Spleen (tissue), 11 donors: Measurements from ENCODE around the gene STX12. TPM values are rescaled to one million over a fixed set of nuclear protein-coding genes. Genes with fewer than 3 reads are reported as not detected.
A peak's percentile ranks its signal among the peaks of the same experiment; 100 is the strongest.

ENCODE experiments used
- DNase-seq: peaks from one replicate; pipeline ENCODE4 v3.0.0-alpha.2; 2020
- H3K27ac ChIP-seq, 8 donors: fragments of 200-600 bp; sonication (generic) in 7 of 8; 1 replicate in 4 of 8; 2 replicates in 4 of 8; pipeline versions ENCODE4 v1.5.0 to v1.8.0; 2016 to 2021; ENCODE audit warnings: inconsistent platforms in 4 of 8, mild to moderate bottlenecking in 4 of 8, moderate library complexity in 1 of 8
- H3K27me3 ChIP-seq, 7 donors: fragments of 200-600 bp; sonication (generic) in 6 of 7; replicated peaks in 1 of 7; 1 replicate in 4 of 7; 2 replicates in 3 of 7; pipeline versions ENCODE4 v1.5.0 to v1.8.0; 2016 to 2021; ENCODE audit warnings: inconsistent platforms in 3 of 7, mild to moderate bottlenecking in 1 of 7
- H3K36me3 ChIP-seq, 6 donors: fragments of 200-600 bp; sonication (generic) in 5 of 6; 1 replicate in 4 of 6; 2 replicates in 2 of 6; pipeline versions ENCODE4 v1.5.0 to v1.8.0; 2016 to 2021; ENCODE audit warnings: inconsistent platforms in 2 of 6
- H3K4me1 ChIP-seq, 6 donors: fragments of 200-600 bp; sonication (generic) in 5 of 6; 1 replicate in 3 of 6; 2 replicates in 3 of 6; pipeline versions ENCODE4 v1.5.0 to v1.8.0; 2016 to 2021; ENCODE audit warnings: inconsistent platforms in 3 of 6
- H3K4me3 ChIP-seq, 8 donors: fragments of 200-600 bp; sonication (generic) in 7 of 8; 1 replicate in 4 of 8; 2 replicates in 4 of 8; pipeline versions ENCODE4 v1.5.0 to v1.8.0; 2016 to 2021; ENCODE audit warnings: inconsistent platforms in 4 of 8, mild to moderate bottlenecking in 4 of 8, moderate library complexity in 2 of 8
- H3K9me3 ChIP-seq, 8 donors: fragments of 200-600 bp; sonication (generic) in 7 of 8; 1 replicate in 4 of 8; 2 replicates in 4 of 8; pipeline versions ENCODE4 v1.5.0 to v1.8.0; 2016 to 2021; ENCODE audit warnings: inconsistent platforms in 4 of 8
- POLR2A ChIP-seq, 3 donors: fragments of 450-650 bp; IDR thresholded peaks; one replicate each; pipeline ENCODE4 v1.5.1; 2017; ENCODE audit warnings: antibody characterized with exemption in 3 of 3, mild to moderate bottlenecking in 1 of 3
- POLR2AphosphoS5 ChIP-seq, 3 donors: sonication (generic); formaldehyde crosslinking; IDR thresholded peaks; one replicate each; pipeline ENCODE4 v1.5.1; 2017; ENCODE audit warnings: antibody characterized with exemption in 3 of 3
- WGBS, 5 donors: extraction: QIAGEN DNeasy Blood & Tissue Kit in 3 of 5; methylation state at CpG; one replicate each; pipeline versions ENCODE4 v1.1.5 to v1.1.7; 2013 to 2018; 5-methylcytosine and 5-hydroxymethylcytosine counted together
- intact Hi-C: fragments of 100-400 bp; cut with DNase I; formaldehyde crosslinking; loops from one replicate; pipeline ENCODE4 v1.15.0; 2023; ENCODE audit warnings: low total_unique reads
- polyA plus RNA-seq, 3 donors: library from polyadenylated mRNA; stranded (reverse); fragments of 200-250 nt; gene quantifications; one replicate each; pipeline ENCODE4 v1.2.1, GENCODE V29; 2013
- total RNA-seq, 7 donors: library from RNA; depleted of rRNA in 3 of 7; stranded (reverse); fragments of >200 nt in 3 of 7; fragmentation: NEBNext Ultra II Directional in 4 of 7; extraction: Animal tissue kit (Norgen Biotek cat#: 25700) in 4 of 7; gene quantifications; one replicate each; pipeline versions ENCODE4 v1.1.0 to v1.2.1, GENCODE V29; 2016 to 2021
- TF ChIP-seq, protein P1 (sequence below), 11 experiments: fragments of 200-600 bp in 7 of 11; fragments of 450-650 bp in 4 of 11; sonication (generic) in 4 of 11; IDR thresholded peaks in 8 of 11; conservative IDR thresholded peaks in 3 of 11; 1 replicate in 7 of 11; 2 replicates in 4 of 11; pipeline versions ENCODE4 v1.4.0 to v1.8.0; 2016 to 2021; ENCODE audit warnings: antibody characterized with exemption in 11 of 11, inconsistent platforms in 4 of 11, mild to moderate bottlenecking in 1 of 11
- donor health status: healthy with polysubstance abuse.
- donor health status: DM: no; HTN: no; CAD: no; lungs with moderate emphysema.
- donor health status: DM: no; HTN: no; CAD: no.
- donor health status: Bipolar disorder and iron deficiency.
- donor health status: healthy.
- donor health status: DM: no; HTN: no; CAD: no.
- donor health status: DM: yes; HTN: yes; CAD: no.

STX12 gene
- total and polyA plus RNA-seq, 10 donors, result 17.7 to 88.1 (median 48.2) TPM

DNA sequence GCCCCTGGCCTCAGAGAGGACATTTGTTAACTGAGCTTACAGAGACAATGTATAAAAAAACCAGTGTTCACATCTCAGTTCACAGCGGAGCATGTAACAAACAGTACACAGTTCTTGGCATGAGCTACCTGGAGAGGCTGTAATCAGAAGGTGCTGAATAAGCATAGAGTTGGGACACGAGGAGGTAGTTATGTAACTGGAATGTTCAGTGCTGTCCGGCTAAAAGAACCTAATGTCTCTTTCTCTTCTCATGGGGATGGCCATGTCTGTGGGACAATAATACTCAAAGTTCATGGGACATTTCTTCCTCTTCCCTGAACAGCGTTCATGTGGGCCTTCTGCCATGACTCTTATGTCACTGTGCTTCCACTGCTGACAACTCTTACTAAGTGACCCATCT is 17.2 kb upstream of the STX12 start:
- Histone ChIP-seq H3K36me3 (peaks cover 0 to 100% (median 53%) of the 10 kb centered on the region in 6 donors), H3K27me3 (no peaks in the 10 kb centered on the region), H3K9me3 (no peaks in the 10 kb centered on the region), H3K27ac (peak overlapping the region in 1 of 8 donors; percentile 2), H3K4me3 (no peak overlapping the region), H3K4me1 (peaks cover 0 to 8% (median 0%) of the 10 kb centered on the region in 6 donors)
- TF ChIP-seq, protein P1, sequence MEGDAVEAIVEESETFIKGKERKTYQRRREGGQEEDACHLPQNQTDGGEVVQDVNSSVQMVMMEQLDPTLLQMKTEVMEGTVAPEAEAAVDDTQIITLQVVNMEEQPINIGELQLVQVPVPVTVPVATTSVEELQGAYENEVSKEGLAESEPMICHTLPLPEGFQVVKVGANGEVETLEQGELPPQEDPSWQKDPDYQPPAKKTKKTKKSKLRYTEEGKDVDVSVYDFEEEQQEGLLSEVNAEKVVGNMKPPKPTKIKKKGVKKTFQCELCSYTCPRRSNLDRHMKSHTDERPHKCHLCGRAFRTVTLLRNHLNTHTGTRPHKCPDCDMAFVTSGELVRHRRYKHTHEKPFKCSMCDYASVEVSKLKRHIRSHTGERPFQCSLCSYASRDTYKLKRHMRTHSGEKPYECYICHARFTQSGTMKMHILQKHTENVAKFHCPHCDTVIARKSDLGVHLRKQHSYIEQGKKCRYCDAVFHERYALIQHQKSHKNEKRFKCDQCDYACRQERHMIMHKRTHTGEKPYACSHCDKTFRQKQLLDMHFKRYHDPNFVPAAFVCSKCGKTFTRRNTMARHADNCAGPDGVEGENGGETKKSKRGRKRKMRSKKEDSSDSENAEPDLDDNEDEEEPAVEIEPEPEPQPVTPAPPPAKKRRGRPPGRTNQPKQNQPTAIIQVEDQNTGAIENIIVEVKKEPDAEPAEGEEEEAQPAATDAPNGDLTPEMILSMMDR (IDR thresholded peaks at IDR 0.05 in 8 of 11, conservative IDR thresholded peaks at IDR 0.05 in 3 of 11), result no peak
- TF ChIP-seq POLR2A (IDR thresholded peaks at IDR 0.05) (no peak), POLR2AphosphoS5 (IDR thresholded peaks at IDR 0.05) (no peak)
- WGBS, 5 donors, result 89 to 97% (median 95%) methylated on average over 4 of the region's 4 CpGs
- intact Hi-C loops, result no loop called here
- no peak for DNase-seq

DNA sequence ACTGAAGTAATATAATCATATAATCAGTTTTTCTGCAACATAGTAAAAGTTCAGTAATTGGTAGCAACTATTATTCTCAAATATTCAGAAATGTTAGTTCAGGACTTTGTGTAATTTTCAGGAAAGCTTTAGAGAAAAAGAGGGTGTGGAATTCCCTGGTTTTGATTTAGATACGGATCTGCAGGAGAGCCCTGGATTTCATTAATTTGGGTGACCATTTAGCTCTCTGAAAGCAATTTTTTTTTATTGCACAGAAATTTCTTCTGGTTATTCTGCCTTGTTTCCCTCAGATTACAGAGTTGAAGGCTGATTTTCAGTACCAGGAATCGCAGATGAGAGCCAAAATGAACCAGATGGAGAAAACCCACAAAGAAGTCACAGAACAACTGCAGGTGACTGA is 13.8 kb upstream of the STX12 start:
- H3K9me3 ChIP-seq, result no peaks in the 10 kb centered on the region
- H3K4me1 ChIP-seq, result no peaks in the 10 kb centered on the region
- no peak for DNase-seq
- H3K4me3 ChIP-seq, result no peak overlapping the region
- H3K27ac ChIP-seq, result no peak overlapping the region
- TF ChIP-seq POLR2A (IDR thresholded peaks at IDR 0.05) (no peak), POLR2AphosphoS5 (IDR thresholded peaks at IDR 0.05) (no peak)
- TF ChIP-seq, protein P1 (IDR thresholded peaks at IDR 0.05 in 8 of 11, conservative IDR thresholded peaks at IDR 0.05 in 3 of 11), result no peak
- WGBS, 5 donors, result 89 to 97% (median 95%) methylated on average over 2 of the region's 2 CpGs
- intact Hi-C loops, result no loop called here
- no peaks in the 10 kb centered on the region for H3K27me3 ChIP-seq
- peaks cover 0 to 84% (median 50%) of the 10 kb centered on the region in 6 donors for H3K36me3 ChIP-seq

DNA sequence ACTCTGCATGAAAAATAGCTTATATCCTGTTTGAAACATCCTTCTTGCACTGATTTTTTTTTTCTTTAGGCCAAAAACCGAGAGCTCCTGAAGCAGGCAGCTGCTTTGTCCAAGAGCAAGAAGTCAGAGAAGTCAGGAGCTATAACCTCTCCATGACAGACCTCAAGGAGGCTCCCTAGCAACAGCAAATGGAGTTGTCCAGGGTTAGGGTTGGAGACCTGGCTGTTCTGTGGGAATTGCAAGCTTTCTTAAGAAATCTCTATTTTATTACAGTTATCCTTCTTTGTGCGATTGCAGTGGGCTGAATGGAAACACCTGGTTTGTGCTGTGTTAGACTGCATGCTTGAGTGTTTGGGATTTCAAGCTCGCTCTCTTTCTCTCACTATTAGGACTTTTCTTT is 12.6 kb upstream of the STX12 start:
- no peak for DNase-seq
- no peaks in the 10 kb centered on the region for H3K27me3 ChIP-seq
- TF ChIP-seq POLR2A (IDR thresholded peaks at IDR 0.05) (no peak), POLR2AphosphoS5 (IDR thresholded peaks at IDR 0.05) (no peak)
- TF ChIP-seq, protein P1 (IDR thresholded peaks at IDR 0.05 in 8 of 11, conservative IDR thresholded peaks at IDR 0.05 in 3 of 11), result no peak
- no peak overlapping the region for H3K27ac ChIP-seq
- no peaks in the 10 kb centered on the region for H3K4me1 ChIP-seq
- H3K9me3 ChIP-seq, result no peaks in the 10 kb centered on the region
- H3K36me3 ChIP-seq, result peaks cover 0 to 72% (median 44%) of the 10 kb centered on the region in 6 donors
- intact Hi-C loops, result no loop called here
- no peak overlapping the region for H3K4me3 ChIP-seq
- WGBS, 5 donors, result 85 to 95% (median 90%) methylated on average over 3 of the region's 3 CpGs

DNA sequence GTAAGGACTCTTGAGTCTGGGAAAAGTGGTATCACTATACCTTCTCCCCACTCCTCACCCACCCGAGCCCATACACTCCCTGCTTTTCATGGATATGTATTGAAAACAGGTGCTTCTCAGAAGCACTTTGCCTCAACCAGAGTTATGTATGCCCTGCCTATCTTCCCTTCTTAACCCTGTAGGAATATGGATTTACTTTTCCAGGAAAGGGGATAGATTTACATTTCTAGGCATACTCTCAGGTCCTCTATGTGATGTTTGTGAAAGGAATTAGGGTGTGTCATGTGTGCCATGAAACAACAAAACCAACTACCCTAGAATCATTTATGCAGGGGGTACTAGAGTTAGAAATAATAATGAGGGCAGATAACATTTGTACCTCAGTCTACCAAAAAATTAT is 11.0 kb upstream of the STX12 start:
- Histone ChIP-seq H3K4me3 (no peak overlapping the region), H3K9me3 (no peaks in the 10 kb centered on the region), H3K27me3 (no peaks in the 10 kb centered on the region), H3K27ac (no peak overlapping the region), H3K36me3 (peaks cover 0 to 56% (median 31%) of the 10 kb centered on the region in 6 donors), H3K4me1 (no peaks in the 10 kb centered on the region)
- no peak for DNase-seq
- TF ChIP-seq POLR2A (IDR thresholded peaks at IDR 0.05) (no peak), POLR2AphosphoS5 (IDR thresholded peaks at IDR 0.05) (no peak)
- TF ChIP-seq, protein P1 (IDR thresholded peaks at IDR 0.05 in 8 of 11, conservative IDR thresholded peaks at IDR 0.05 in 3 of 11), result no peak
- WGBS, 5 donors, result 91 to 100% (median 97%) methylated on average over 1 of the region's 1 CpG
- intact Hi-C loops, result no loop called here
